Loucy (cell line): Measurements from ENCODE around the gene AJM1.

Experiments used
- EZH2phosphoT487 ChIP-seq: fragments of 200-600 bp; IDR thresholded peaks from 2 replicates; pipeline ENCODE4 v1.6.1; 2018; ENCODE audit warnings: antibody characterized with exemption, mild to moderate bottlenecking, moderate library complexity, borderline replicate concordance
- TF ChIP-seq, protein P1 (sequence below): fragments of 200-600 bp; sonication (generic); conservative IDR thresholded peaks from 2 replicates; pipeline ENCODE4 v1.5.1; 2014; ENCODE audit warnings: mild to moderate bottlenecking, antibody characterized with exemption, low read length

DNA sequence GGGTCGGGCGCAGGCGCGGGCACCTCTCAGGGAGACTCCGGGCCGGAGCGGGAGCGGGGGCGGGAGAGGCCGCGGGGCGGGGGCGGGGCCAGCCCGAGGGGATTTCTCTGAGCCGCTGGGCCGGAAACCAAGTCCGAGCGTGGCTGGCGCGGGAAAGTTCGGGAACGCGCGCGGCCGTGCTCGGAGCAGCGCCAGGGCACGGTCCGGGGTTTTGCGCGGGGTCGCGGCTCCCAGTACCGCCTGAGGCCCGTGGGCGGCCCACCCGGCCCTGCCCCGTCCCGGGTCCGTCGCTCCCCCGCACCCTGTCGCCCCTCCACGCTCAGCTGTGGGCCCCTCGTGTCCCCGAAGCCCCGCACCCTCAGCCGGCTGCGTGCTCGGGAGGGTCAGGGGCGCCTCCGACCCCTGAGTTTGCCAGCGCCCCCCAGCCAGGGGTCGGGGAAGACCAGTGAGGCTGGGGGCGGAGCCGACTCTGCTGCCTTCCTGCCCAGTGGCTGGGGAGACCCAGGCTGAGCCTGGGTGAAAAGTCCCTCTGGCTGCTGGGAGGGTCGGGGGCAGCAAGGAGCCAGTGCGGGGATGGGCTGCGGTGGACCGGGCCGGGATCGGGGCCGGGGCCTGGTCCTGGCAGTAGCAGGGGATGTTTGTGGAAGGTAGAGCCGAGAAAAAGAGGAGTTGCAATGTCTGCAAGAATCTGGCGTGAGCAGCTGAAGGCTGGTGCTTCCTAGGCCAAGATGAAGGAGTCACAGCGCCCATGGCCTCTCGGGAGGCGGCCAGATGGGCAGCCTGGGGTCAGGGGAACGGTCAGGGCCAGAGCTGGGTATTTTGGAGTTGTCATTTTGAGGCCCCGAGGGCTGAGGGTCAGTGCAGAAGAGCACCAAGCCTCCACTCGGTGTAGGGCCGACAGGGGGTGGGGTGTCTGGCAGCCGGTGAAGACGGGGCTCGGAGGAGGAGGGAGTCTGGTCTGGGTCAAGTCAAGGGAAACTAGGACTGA is 44.6 kb downstream of the AJM1 start:
- no peak for TF ChIP-seq EZH2phosphoT487
- TF ChIP-seq, protein P1, sequence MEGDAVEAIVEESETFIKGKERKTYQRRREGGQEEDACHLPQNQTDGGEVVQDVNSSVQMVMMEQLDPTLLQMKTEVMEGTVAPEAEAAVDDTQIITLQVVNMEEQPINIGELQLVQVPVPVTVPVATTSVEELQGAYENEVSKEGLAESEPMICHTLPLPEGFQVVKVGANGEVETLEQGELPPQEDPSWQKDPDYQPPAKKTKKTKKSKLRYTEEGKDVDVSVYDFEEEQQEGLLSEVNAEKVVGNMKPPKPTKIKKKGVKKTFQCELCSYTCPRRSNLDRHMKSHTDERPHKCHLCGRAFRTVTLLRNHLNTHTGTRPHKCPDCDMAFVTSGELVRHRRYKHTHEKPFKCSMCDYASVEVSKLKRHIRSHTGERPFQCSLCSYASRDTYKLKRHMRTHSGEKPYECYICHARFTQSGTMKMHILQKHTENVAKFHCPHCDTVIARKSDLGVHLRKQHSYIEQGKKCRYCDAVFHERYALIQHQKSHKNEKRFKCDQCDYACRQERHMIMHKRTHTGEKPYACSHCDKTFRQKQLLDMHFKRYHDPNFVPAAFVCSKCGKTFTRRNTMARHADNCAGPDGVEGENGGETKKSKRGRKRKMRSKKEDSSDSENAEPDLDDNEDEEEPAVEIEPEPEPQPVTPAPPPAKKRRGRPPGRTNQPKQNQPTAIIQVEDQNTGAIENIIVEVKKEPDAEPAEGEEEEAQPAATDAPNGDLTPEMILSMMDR = no peak
